Fibroblast of skin of back (primary cell): Measurements from ENCODE around the gene RGS6.
A peak's percentile ranks its signal among the peaks of the same experiment; 100 is the strongest.

Experiments
- DNase-seq: peaks from one replicate; pipeline ENCODE4 v3.0.0-alpha.2; 2013

RGS6 gene

DNA sequence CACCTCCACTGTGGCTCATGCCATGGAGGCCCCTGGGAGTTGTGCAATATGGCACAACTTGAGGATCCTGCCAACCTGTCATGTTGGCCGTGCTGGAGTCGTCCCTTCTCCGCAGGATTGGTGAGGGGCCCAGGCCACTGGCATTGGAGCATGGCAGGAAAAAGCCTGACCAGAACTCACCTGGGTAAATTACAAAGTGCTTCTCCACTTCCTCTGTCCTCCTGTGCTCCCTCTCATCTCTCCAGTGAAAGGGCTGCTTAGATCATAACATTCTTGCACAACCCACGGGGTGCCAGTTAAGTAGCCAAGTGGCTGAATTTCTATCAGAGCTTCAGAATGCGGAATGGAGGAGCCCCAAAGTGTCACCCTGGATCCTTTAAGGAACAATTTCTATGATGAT is 580.7 kb downstream of the RGS6 start:
- DNase-seq: no peak

DNA sequence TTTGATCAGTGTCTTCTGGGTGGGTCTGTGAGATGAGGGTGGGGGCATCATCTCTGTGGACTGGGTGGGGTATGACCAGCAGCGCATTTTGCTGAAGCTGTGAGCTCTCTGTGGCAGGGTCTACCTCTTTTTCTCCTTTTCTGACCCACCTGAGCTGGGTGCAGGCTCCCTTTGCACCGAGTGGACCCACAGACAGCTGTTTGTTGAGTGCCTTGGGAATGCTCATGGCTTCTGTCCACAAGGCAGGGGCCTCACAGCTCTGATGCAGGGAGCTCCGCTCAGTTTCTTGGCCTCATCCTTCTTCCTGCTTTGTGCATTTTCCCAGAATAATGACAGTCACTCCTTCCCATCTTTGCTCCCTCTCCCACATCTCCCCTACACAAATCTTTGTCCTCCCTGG is 581.1 kb downstream of the RGS6 start:
- DNase-seq: no peak

DNA sequence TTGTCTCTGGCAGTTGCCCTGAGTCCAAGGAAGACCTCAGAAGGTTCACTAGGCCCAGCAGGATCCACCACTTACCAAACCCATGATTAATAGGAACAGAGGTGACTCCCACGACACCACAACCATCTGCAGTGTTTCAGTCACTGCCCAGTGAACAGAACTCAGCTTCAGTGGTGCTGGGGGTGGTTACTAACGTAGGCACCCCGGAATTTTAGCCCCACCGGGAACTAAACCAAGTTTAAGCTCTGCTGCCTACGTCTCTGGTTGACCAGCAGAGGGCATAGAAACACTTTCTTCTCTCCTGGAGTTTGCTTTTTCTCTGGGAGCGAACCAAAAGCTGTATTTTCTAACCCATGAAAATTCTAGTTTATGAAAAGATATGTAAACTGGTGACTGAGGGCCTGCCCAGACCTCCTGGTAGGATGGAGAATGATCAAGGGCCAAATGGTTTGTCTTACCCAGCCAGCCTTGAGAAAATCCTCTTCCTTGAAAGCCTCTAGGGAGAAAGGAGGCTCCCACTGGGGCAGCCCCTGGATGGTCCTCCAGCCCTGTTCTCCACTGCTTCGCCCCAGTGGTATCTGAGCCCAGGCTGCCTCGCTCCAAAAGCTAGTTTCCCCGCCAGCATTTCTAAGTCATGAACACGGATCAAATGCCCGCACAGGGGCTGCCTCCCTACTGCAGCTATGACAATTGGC is 581.9 kb downstream of the RGS6 start:
- DNase-seq: peak; percentile 56

DNA sequence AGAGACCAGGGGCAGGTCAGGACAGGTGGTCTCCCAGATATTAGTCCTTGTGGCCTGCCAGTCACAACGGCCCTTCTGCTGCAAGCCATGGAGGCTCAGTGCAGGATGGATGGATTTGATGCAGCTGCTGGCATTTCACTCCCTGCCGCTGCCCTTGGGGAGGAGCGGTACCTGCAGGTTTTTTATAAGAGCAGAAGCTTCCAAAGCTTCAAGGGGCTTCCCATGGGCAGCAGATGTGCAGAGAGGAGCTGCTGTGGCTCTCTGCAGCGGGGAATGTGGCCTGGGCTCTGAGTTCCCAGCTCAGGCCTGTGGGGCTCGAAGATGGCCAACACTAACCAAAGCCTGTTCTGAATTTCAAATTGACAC is 582.4 kb downstream of the RGS6 start:
- no peak for DNase-seq

DNA sequence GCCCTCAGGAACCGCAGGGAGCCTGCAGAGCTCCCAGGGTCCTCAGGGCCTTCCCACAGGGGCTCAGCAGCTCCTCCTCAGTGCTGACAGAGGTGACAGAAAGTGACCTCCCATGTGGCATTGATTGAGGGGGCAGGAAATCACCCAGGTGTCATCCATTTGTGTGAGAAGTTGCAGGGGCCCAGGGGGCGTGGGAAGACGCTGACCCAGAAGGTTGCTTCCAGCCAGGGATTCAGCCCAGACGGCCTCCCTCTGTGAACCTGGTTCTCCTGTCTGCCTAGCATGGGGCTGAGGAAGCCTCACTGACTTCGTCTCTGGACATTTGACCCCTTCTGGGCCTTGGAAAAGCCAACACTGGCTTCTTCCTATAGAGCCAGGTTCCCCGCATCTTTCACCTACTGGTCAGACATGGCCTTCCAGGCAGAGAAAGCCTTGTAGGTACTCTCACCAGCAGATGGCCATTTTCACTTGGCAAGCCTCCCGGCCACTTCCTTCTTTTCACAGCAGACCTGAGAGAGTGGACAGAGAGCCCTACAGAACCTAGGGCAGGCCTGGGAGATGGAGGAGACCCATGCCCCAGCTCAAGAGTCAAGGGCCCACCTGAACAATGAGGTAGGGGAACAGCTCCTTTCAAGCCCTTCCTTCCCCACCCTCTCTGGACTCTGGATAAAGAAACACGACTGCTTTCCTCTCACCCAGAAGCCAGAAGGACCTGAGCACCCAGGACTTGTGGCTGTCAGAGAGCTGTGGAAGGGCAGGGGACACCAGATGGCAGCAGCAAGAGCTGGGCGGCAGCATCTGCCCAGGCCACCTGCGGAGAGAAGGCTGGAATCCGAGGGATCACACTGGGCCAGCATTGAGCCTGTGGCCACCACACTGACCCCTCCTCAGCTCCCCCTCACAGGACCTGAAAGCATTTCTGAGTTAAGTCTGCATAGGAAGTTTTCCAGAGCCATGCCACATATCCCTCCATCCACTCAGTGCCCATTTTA is 583.8 kb downstream of the RGS6 start:
- DNase-seq: peak; percentile 21

DNA sequence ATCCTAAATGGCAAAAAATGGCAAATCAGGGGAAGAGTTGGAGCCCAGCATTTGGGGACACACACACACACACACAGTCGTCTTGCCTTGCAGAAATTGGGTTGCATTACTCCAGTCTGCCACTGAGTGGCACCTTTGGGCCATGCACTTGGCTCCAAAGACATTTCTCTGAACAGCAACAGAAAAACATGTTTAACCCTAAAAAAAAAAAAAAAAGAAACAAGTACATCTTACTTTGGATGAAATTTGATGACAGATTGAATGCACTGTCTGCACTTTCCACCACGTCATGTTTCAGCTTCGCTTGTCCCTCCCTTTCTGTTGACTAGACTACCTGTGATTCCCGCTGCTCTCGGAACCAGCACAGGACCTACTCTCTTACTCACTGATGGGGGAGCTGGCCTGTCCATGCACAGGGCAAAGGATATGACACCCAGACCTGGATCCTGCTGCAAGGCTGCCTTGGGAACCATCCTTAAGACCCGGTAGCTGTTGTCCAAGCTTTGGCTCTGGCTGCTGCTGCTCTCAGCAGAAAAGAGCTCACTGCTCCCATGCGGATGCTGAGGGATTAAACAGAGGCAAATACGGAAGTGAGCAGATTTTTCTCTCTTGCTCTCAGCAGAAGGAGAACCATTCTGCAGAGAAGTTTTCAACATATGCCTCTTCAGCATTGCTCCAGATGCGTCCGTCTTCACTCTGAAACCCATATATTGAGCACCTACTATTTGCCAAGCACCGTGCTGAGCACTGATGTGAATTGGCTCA is 584.9 kb downstream of the RGS6 start:
- DNase-seq: peak; percentile 80

DNA sequence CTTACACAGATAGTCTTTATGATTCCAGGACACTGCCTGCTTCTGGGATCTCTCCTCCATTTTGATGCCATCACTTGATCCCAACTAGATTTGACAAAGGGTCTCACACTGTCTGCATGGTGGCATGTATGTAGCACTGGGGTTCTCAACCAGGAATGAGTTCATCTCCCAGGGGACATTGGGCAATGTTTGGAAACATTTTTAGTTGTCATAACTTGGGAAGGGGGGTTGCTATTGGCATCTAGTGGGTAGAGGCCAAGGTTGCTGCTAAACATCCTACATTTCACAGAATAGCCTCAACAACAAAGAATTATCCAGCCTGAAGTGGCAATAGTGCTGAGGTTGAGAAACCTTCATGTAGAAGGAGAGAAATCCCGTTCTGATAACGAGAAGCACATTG is 585.5 kb downstream of the RGS6 start:
- peak; percentile 48 for DNase-seq

DNA sequence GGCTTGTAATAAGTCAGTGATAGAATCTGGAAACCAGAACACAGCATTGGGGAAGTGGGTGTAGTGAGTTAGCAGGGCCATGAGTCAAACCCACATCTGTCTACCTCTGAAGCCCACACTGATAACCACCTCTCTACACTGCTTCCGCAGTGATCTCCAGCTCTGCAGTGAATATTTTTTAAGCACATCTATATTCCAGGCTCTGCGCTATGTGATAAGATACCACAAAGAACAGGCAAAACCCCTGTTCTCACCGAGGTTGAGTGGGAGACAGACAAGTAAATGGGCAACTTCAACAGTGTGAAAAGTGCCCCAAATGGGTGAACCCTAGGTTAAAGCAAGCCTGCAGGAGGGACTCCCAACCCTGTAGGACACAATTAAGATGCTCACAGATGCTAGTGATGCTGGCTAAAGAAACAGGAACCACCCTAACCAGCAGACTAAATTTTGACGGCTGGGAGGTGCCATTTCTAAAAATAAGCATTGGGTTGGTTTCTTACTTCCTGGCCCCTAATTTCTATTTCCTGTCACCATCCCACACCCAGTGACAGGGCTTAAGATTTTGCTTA is 586.7 kb downstream of the RGS6 start:
- no peak for DNase-seq

DNA sequence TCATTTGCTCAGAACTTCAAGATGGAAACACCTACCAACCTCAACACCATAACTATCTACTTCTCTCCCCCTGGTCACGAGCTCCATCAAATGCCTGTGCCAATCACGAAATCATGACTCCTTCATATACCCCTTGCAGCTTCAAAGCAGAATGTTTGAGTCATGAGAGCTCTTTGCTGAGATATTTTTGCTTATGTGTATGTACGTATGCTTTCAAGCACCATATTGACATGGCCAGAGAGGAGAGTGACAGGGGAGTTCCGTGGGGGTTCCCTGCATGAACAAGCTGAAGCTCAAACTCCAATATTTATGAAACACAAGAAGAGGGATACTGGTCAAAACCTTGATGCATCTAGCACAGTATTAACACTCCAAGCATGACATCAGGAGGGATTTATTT is 587.3 kb downstream of the RGS6 start:
- no peak for DNase-seq

DNA sequence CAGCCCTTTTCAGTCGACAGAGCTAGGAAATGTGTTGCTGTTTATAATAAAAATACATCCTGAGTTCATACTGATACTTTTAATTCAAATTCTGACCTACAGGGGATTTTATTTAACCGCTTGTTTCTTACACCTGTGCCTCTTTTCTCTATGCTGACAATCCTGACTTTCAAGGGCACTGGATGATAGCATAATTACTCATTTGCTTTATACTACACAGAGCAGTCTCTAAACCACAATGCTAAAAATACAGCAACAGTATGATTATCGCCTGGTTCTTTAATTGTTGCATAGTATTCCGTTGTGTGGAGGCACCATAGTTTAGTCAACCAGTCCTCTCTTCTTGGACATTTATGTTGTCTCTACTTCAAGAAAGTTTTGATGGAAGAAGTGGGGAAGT is 588.8 kb downstream of the RGS6 start:
- no peak for DNase-seq

DNA sequence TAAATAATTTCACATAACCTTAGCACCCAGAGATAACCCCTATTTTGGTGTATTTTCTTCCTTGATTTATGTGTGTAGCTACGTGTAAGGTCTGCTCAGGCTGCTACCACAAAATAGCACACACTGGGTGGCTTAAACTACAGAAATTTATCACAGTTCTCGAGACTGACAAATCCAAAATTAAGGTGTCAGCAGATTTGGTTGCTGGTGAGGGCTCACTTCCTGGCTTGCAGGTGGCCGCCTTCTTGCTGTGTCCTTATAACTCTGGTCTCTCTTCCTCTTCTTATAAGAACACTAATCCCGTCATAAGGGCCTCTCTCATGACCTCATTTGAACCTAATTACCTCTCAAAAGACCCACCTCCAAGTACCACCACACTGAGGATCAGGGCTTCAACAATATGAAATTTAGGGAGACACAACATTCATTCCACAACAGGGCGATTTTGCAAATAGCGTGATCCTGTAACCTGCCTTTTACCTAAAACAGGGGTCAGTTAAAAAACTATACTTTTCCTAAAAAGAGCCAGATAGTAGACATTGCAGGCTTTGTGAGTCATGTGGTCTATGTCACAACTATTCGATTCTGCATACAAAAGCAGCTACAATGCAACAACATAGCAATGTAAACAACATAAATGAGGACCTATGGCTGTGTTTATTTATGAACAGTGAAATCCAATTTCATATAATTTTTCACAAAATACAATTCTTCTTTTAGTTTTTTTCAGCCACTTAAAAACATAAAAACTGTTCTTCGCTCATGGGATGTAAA is 589.9 kb downstream of the RGS6 start:
- no peak for DNase-seq

DNA sequence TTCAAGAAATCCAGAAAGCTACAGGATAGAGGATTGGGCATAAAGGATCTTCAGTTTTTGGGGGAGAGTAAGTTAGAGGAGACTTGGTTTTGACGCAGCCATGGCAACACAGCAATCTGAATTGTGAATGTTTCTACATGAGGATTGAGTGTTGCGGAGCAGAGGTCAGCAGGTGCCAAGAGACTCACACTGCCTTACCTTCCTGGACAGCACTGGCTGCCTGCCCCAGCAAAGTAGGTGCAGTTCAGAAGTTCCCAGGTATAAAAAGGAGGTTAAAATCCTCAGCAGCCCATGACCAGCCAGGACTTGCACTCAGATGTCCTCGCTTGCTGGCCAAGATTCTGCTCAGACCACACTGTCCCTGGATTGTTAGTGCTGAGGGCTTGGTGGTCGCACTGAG is 590.6 kb downstream of the RGS6 start:
- no peak for DNase-seq

DNA sequence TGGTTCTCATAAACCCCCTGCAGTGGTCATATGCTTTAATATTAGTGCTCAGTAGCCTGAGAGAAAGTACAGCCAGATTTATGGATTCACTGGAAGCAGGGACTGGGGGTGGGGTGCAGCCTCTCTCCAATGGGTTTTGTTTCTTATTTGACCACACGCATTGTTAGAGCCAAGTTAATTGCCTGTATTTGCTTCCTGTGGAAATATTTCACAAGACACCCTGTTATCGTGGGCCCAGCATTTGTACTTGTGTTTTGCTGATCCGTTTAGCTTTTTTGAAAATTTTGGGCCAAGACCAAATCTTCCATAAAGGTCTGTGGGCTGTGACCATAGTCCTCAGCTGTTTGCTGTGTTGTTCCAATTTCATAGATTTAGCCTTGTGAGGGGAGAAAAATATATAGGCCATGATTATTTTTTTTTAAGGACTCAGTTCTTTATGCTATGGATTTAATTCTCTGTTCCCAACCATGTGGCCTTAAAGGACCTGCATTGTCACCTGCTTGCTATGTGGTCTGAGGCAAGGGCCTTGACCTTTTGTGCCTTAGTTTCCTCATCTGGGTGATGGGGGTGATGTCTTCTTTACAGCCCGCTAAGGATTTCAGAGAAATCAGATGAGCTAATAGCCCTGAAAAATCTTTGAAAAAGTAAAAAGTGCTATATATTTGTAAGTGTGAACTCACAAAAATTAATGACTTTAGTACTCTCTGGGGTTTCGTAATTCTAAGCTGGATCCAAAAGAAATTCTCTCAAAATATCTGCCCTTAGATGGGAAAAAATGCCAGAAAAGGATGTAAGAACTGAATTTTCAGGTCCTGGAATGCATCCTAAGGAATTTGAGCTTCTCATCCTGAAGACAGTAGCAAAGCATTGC is 591.4 kb downstream of the RGS6 start:
- DNase-seq: no peak

DNA sequence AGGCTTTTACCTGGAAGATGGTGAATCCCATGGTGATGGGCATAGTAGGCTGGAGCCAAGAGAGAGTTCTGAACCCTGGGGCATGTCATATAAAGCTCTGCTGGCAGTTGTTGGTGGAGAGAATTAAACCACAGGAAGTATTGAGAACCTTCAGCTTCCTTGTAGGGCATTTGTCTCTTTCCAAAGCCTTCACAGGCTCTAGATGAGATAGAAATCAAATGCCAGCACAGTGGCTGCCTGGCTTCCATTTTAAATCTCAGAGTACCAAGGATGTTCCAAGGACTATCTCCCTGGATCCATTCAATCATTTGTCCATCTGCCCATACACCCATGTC is 592.0 kb downstream of the RGS6 start:
- DNase-seq: no peak

DNA sequence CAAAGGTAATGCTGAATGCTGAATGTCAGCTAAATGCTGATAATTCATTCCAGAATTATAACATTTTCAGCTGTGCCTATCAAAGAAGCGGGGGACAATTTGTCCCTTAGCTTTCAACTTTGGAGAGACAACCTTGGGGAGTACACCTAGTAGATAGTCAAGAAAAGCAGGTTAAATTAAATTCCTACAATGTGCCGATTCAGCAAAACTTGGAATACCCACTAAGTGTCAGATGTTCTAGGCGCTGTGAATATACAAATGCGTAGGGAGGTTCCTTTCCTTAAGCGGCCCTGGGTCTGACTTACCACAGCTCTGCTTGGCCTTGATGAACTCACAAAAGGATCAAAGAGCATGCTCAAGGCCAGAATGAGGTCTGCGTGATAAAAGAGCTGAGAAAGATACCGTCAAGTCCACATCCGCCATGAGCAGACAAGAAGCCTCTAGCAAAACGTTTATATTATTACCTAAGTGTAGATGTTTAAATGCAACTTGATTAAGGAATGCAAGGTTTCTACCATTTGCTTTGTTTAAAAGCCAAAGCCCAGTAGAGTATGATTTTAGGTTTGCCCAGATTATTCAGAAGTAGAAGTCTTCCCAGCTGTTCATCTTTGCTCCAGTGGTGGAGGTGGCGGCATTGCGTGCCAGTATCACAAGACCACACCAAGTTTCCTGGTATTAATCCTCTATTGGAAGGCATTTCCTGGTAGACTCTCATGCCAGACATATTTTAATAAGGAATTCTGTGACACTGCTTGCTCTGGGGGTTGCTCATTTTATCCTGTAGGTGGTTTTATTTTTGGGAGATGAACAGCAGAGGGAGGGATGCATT is 593.1 kb downstream of the RGS6 start:
- peak; percentile 70 for DNase-seq

DNA sequence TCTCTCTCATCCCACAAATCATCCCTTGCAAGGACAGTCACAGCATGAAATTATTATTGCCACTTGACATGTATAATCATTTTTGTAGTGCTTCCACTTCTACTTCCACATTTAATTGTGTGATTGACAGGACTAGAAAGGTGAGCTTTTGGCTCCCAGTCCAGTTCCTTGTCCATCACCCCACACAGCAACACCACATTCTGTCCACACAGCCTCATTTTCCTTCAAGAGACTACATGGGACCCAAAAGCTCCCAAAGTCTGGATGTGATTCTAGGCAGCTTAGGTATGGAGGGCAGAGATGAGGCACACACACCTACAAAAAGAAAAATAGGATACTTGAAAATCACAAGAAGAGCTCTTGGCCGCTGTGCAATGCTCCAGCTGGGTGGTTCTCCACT is 595.4 kb downstream of the RGS6 start:
- no peak for DNase-seq

DNA sequence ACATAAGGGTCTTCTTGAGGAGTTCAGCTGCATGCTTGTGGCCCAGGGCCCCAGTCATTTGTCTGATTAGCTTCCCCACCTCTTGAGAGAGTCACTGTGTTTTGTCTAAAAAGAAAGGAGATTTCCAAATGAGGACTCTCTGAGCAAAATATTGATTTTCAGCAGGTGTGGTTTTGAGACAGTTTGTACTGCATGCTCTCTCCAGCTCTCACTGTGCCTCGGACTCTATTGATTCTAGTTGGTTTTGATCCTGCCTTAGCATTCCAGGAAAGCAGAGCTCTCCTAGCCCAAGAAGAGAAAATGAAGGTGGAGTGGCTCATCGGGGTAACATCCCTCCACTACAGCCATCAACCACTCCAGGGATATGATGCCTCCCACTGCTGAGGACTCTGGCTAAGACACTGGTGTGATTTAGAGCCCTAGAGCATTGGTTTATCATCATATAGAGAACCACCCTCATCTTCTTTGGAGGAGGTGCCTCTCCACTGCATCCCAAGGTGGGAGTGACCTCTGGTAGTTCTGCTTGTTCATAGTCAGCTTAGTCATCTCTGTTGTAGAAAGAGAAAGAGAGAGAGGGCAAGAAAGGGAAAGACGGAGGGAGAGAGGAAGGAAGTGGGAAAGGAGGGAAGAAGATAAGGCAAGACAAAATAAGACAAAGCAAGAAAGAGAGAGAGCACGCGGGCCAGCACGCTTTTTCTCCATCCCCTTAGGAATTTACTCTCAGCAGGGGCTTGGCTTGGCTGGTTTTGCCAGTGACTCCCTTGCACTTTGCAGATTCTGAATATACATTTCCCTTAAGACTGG is 596.0 kb downstream of the RGS6 start:
- peak; percentile 48 for DNase-seq

DNA sequence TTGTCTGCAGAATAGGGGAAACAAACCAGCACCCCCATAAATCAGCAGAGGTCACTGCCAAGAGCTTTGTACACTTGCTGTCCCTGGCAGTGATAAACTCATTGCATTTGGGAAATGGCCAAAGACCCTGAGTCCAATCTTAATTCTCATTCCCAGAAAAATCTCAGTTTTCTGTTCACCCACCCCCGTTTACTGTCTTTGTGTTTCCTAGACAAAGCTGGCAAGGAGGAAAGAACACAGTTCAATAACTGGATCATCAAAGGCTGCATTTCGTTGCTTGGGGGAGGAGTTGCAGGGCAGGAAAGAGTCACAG is 596.6 kb downstream of the RGS6 start:
- no peak for DNase-seq

DNA sequence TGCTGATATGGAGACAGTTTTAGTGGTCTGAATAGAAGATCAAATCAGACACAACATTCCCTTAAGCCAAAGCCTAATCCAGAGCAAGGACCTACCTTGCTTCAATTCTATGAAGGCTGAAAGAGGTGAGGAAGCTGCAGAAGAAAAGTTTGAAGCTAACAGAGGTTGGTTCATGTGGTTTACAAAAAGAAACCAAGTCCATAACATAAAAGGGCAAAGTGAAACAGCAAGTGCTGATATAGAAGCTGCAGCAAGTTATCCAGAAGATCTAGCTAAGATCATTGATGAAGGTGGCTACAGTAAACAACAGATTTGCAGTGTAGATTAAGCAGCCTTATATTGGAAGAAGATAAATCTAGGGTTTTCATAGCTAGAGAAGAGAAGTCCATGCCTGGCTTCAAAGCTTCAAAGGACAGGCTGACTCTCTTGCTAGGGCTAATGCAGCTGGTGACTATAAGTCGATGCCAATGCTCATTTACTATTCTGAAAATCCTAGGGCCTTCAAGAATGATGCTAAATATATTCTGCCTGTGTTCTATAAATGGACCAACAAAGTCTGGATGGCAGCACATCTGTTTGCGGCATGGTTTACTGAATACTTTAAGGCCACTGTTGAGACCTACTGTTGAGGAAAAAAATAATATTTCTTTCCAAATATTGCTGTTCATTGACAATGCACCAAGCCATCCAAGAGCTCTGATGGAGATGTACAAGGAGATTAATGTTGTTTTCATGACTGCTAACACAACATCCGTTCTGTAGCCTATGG is 600.6 kb downstream of the RGS6 start:
- DNase-seq: no peak
